ENCODE results near the gene WDR70.

The WDR70 gene

DNA sequence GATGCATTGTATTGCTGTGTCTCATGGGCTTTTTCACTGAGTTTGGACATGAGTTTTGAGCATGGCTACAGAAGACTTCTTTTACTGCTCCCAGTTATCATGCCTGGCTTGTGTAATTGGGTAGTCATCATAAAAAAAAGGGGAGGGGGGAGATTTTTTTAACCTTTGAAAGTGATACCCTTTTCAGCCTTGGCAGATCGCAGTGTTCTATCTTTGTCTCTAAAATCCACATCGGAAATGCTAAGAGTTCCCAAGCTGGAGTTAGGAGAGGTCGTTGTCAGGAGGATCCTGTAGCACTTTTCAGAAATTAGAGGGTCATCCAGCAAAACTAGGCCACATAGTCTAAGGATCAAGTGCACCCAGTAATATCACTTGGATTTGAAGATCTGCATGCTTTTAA, 188.4 kb downstream of the WDR70 start:
- no peak overlapping the region for H2BK5ac ChIP-seq (ENCODE audit: low read length)
- H3K14ac ChIP-seq (ENCODE audit: low read length), result no peak overlapping the region
- no peak overlapping the region for H2BK120ac ChIP-seq (ENCODE audit: low read depth, low read length)
- no peak for DNase-seq (ENCODE audit: low spot score)
- H3K9me3 ChIP-seq (replicated peaks in 1 of 2; ENCODE audit: control insufficient read depth in 2 of 2, insufficient read depth in 1 of 2, low read depth in 1 of 2, low read length in 2 of 2), result no peaks in the 10 kb centered on the region
- no peak overlapping the region for H2AK5ac ChIP-seq (ENCODE audit: low read depth, low read length)
- no peak overlapping the region for H3K9ac ChIP-seq (ENCODE audit: low read depth, low read length, poor library complexity)
- H4K8ac ChIP-seq (ENCODE audit: low read depth, low read length), result no peak overlapping the region
- no peak overlapping the region for H3K4me3 ChIP-seq (ENCODE audit: low read length in 2 of 2)
- no peak overlapping the region for H2BK12ac ChIP-seq (ENCODE audit: low read length)
- H2BK15ac ChIP-seq (ENCODE audit: low read length), result no peak overlapping the region
- H4K91ac ChIP-seq (ENCODE audit: low read depth, low read length, poor library complexity), result no peak overlapping the region
- H3K23ac ChIP-seq (ENCODE audit: low read depth, low read length, poor library complexity), result no peak overlapping the region
- no peak overlapping the region for H3K4ac ChIP-seq (ENCODE audit: low read length)
- H3K27me3 ChIP-seq (ENCODE audit: control insufficient read depth in 3 of 3, insufficient read depth in 3 of 3, low read depth in 1 of 3, low read length in 3 of 3), result no peaks in the 10 kb centered on the region
- H3K79me1 ChIP-seq (ENCODE audit: low read depth, low read length), result no peaks in the 10 kb centered on the region
- H3K27ac ChIP-seq (replicated peaks; ENCODE audit: low read length), result no peak overlapping the region
- no peak overlapping the region for H3K4me2 ChIP-seq (ENCODE audit: insufficient read depth, low read length, poor library complexity, severe bottlenecking)
- no peaks in the 10 kb centered on the region for H3K36me3 ChIP-seq (replicated peaks in 1 of 2; ENCODE audit: control insufficient read depth in 2 of 2, insufficient read depth in 2 of 2, low read length in 2 of 2)
- H3K4me1 ChIP-seq (ENCODE audit: control insufficient read depth in 2 of 2, insufficient read depth in 1 of 2, low read depth in 1 of 2, low read length in 2 of 2), result no peaks in the 10 kb centered on the region
- no peak overlapping the region for H3K18ac ChIP-seq (ENCODE audit: low read length)
- H2AFZ ChIP-seq (ENCODE audit: low read length), result no peak overlapping the region
- no CpG with 5 or more reads among the region's 3 CpGs for WGBS, 2 donors (ENCODE audit: extremely low coverage in 2 of 2, insufficient read length in 2 of 2, insufficient replicate concordance in 1 of 2)

GRCh38 chr5:37568018-37568753, 189.1 kb downstream of the WDR70 start:
- no peak overlapping the region for H2BK15ac ChIP-seq (ENCODE audit: low read length)
- no peak overlapping the region for H2AK5ac ChIP-seq (ENCODE audit: low read depth, low read length)
- H2AFZ ChIP-seq (ENCODE audit: low read length), result no peak overlapping the region
- H3K18ac ChIP-seq (ENCODE audit: low read length), result no peak overlapping the region
- no peak overlapping the region for H3K14ac ChIP-seq (ENCODE audit: low read length)
- no peaks in the 10 kb centered on the region for H3K36me3 ChIP-seq (replicated peaks in 1 of 2; ENCODE audit: control insufficient read depth in 2 of 2, insufficient read depth in 2 of 2, low read length in 2 of 2)
- no peak overlapping the region for H3K4me3 ChIP-seq (ENCODE audit: low read length in 2 of 2)
- DNase-seq (ENCODE audit: low spot score), result no peak
- no peaks in the 10 kb centered on the region for H3K9me3 ChIP-seq (replicated peaks in 1 of 2; ENCODE audit: control insufficient read depth in 2 of 2, insufficient read depth in 1 of 2, low read depth in 1 of 2, low read length in 2 of 2)
- no peak overlapping the region for H3K23ac ChIP-seq (ENCODE audit: low read depth, low read length, poor library complexity)
- no peak overlapping the region for H3K27ac ChIP-seq (replicated peaks; ENCODE audit: low read length)
- no peak overlapping the region for H2BK5ac ChIP-seq (ENCODE audit: low read length)
- no peak overlapping the region for H2BK120ac ChIP-seq (ENCODE audit: low read depth, low read length)
- H3K4me1 ChIP-seq (ENCODE audit: control insufficient read depth in 2 of 2, insufficient read depth in 1 of 2, low read depth in 1 of 2, low read length in 2 of 2), result no peaks in the 10 kb centered on the region
- H3K4me2 ChIP-seq (ENCODE audit: insufficient read depth, low read length, poor library complexity, severe bottlenecking), result no peak overlapping the region
- no peak overlapping the region for H2BK12ac ChIP-seq (ENCODE audit: low read length)
- no peaks in the 10 kb centered on the region for H3K27me3 ChIP-seq (ENCODE audit: control insufficient read depth in 3 of 3, insufficient read depth in 3 of 3, low read depth in 1 of 3, low read length in 3 of 3)
- no peak overlapping the region for H4K8ac ChIP-seq (ENCODE audit: low read depth, low read length)
- no peak overlapping the region for H3K4ac ChIP-seq (ENCODE audit: low read length)
- H4K91ac ChIP-seq (ENCODE audit: low read depth, low read length, poor library complexity), result no peak overlapping the region
- no peak overlapping the region for H3K9ac ChIP-seq (ENCODE audit: low read depth, low read length, poor library complexity)
- no peaks in the 10 kb centered on the region for H3K79me1 ChIP-seq (ENCODE audit: low read depth, low read length)

GRCh38 chr5:37568893-37569292, 189.8 kb downstream of the WDR70 start:
- H3K27me3 ChIP-seq (ENCODE audit: control insufficient read depth in 3 of 3, insufficient read depth in 3 of 3, low read depth in 1 of 3, low read length in 3 of 3), result no peaks in the 10 kb centered on the region
- no peak overlapping the region for H3K4me3 ChIP-seq (ENCODE audit: low read length in 2 of 2)
- no peaks in the 10 kb centered on the region for H3K4me1 ChIP-seq (ENCODE audit: control insufficient read depth in 2 of 2, insufficient read depth in 1 of 2, low read depth in 1 of 2, low read length in 2 of 2)
- no peak overlapping the region for H3K27ac ChIP-seq (replicated peaks; ENCODE audit: low read length)
- no peak for DNase-seq (ENCODE audit: low spot score)
- H2BK15ac ChIP-seq (ENCODE audit: low read length), result no peak overlapping the region
- H3K9ac ChIP-seq (ENCODE audit: low read depth, low read length, poor library complexity), result no peak overlapping the region
- no peak overlapping the region for H2BK120ac ChIP-seq (ENCODE audit: low read depth, low read length)
- no peak overlapping the region for H3K18ac ChIP-seq (ENCODE audit: low read length)
- no peaks in the 10 kb centered on the region for H3K36me3 ChIP-seq (replicated peaks in 1 of 2; ENCODE audit: control insufficient read depth in 2 of 2, insufficient read depth in 2 of 2, low read length in 2 of 2)
- H2BK5ac ChIP-seq (ENCODE audit: low read length), result no peak overlapping the region
- H3K4ac ChIP-seq (ENCODE audit: low read length), result no peak overlapping the region
- no peak overlapping the region for H3K14ac ChIP-seq (ENCODE audit: low read length)
- H3K23ac ChIP-seq (ENCODE audit: low read depth, low read length, poor library complexity), result no peak overlapping the region
- no peak overlapping the region for H4K91ac ChIP-seq (ENCODE audit: low read depth, low read length, poor library complexity)
- H3K4me2 ChIP-seq (ENCODE audit: insufficient read depth, low read length, poor library complexity, severe bottlenecking), result no peak overlapping the region
- H2AK5ac ChIP-seq (ENCODE audit: low read depth, low read length), result no peak overlapping the region
- no peak overlapping the region for H2AFZ ChIP-seq (ENCODE audit: low read length)
- H3K79me1 ChIP-seq (ENCODE audit: low read depth, low read length), result no peaks in the 10 kb centered on the region
- H3K9me3 ChIP-seq (replicated peaks in 1 of 2; ENCODE audit: control insufficient read depth in 2 of 2, insufficient read depth in 1 of 2, low read depth in 1 of 2, low read length in 2 of 2), result no peaks in the 10 kb centered on the region
- no peak overlapping the region for H2BK12ac ChIP-seq (ENCODE audit: low read length)
- H4K8ac ChIP-seq (ENCODE audit: low read depth, low read length), result no peak overlapping the region

- H2AK5ac ChIP-seq (ENCODE audit: low read depth, low read length), result no peak overlapping the region
- H3K4me1 ChIP-seq (ENCODE audit: control insufficient read depth in 2 of 2, insufficient read depth in 1 of 2, low read depth in 1 of 2, low read length in 2 of 2), result no peaks in the 10 kb centered on the region
- H3K79me1 ChIP-seq (ENCODE audit: low read depth, low read length), result no peaks in the 10 kb centered on the region
- H3K27ac ChIP-seq (replicated peaks; ENCODE audit: low read length), result no peak overlapping the region
- no CpG with 5 or more reads among the region's 2 CpGs for WGBS, 2 donors (ENCODE audit: extremely low coverage in 2 of 2, insufficient read length in 2 of 2, insufficient replicate concordance in 1 of 2)
- no peak overlapping the region for H4K8ac ChIP-seq (ENCODE audit: low read depth, low read length)
- no peak overlapping the region for H4K91ac ChIP-seq (ENCODE audit: low read depth, low read length, poor library complexity)
- no peak overlapping the region for H2BK15ac ChIP-seq (ENCODE audit: low read length)
- H3K23ac ChIP-seq (ENCODE audit: low read depth, low read length, poor library complexity), result no peak overlapping the region
- H3K4ac ChIP-seq (ENCODE audit: low read length), result no peak overlapping the region
- no peak overlapping the region for H2BK5ac ChIP-seq (ENCODE audit: low read length)
- no peak overlapping the region for H3K4me2 ChIP-seq (ENCODE audit: insufficient read depth, low read length, poor library complexity, severe bottlenecking)
- DNase-seq (ENCODE audit: low spot score), result no peak
- no peaks in the 10 kb centered on the region for H3K9me3 ChIP-seq (replicated peaks in 1 of 2; ENCODE audit: control insufficient read depth in 2 of 2, insufficient read depth in 1 of 2, low read depth in 1 of 2, low read length in 2 of 2)
- no peak overlapping the region for H3K18ac ChIP-seq (ENCODE audit: low read length)
- H2AFZ ChIP-seq (ENCODE audit: low read length), result no peak overlapping the region
- no peaks in the 10 kb centered on the region for H3K36me3 ChIP-seq (replicated peaks in 1 of 2; ENCODE audit: control insufficient read depth in 2 of 2, insufficient read depth in 2 of 2, low read length in 2 of 2)
- no peaks in the 10 kb centered on the region for H3K27me3 ChIP-seq (ENCODE audit: control insufficient read depth in 3 of 3, insufficient read depth in 3 of 3, low read depth in 1 of 3, low read length in 3 of 3)
- no peak overlapping the region for H3K4me3 ChIP-seq (ENCODE audit: low read length in 2 of 2)
- H3K9ac ChIP-seq (ENCODE audit: low read depth, low read length, poor library complexity), result no peak overlapping the region
- H3K14ac ChIP-seq (ENCODE audit: low read length), result no peak overlapping the region
- no peak overlapping the region for H2BK12ac ChIP-seq (ENCODE audit: low read length)
- H2BK120ac ChIP-seq (ENCODE audit: low read depth, low read length), result no peak overlapping the region
Measured at GRCh38 chr5:37569466-37569865, 190.3 kb downstream of the WDR70 start.

Data from neuronal stem cell (in vitro differentiated cells).